ENCODE results near the gene MAP3K6. TPM values are rescaled to one million over a fixed set of nuclear protein-coding genes. Genes with fewer than 3 reads are reported as not detected.

MAP3K6 gene
- total and polyA plus RNA-seq, 2 donors (not counting 3 experiments of a cell fraction or from before 2014, with no cell fraction given): 9.9 to 12.4 TPM

DNA sequence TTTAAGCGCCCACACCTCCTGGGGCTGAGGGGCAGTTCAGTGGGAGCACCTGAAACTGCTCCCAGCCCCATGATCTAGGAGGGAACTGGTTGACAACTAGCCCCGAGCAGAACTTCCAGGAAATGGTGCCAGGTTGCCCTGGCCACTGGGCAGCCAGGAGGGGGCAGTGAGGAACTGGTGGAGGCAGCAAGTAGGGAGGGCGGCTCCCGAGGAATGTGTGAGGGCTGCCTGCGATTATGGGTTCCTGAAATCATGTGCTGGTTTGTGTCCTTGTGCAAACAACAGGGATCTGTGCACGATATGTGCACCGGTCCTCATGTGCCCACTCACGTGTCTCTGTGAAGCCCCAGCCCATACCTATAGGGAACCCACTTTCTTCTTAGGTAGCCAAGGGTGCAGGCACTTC lies 35.6 kb upstream of the MAP3K6 start:
- ChIA-PET POLR2A (interaction anchor here (0.8 kb wide), 1 partner anchor 86 kb away, joined by 3 read pairs; no protein-coding TSS in a partner anchor), CTCF (interaction anchor here (0.6 to 3.0 kb wide), 9 partner anchors 14 to 261 kb away, joined by 3 to 33 read pairs (median 3); partner anchors contain the start of gene AHDC1)
- H3K79me2 ChIP-seq (ENCODE audit: control insufficient read depth, insufficient read depth, low read length): no peaks in the 10 kb centered on the region
- no peaks in the 10 kb centered on the region for H3K9me1 ChIP-seq (replicated peaks; ENCODE audit: control insufficient read depth, extremely low read depth, insufficient read depth, low read length)
- dilution Hi-C loops (cut with MboI; ENCODE audit: extremely low pct_ligation_motif_present, low sequenced_read_pairs): loop anchor here (25.0 kb wide), 1 partner anchor 185 kb away; no protein-coding TSS in a partner anchor
- H3K9me3 ChIP-seq (replicated peaks; ENCODE audit: control insufficient read depth, insufficient read depth, low read length): no peaks in the 10 kb centered on the region
- H3K27me3 ChIP-seq (ENCODE audit: control insufficient read depth in 2 of 2, insufficient read depth in 2 of 2, low read length in 2 of 2): no peaks in the 10 kb centered on the region
- peak; percentile 74 for DNase-seq (ENCODE audit: low read depth, low spot score)
- no TSS peak for BruUV-seq (replicated peaks)
- TF ChIP-seq GATA2 (IDR thresholded peaks at IDR 0.05; ENCODE audit: insufficient read depth, insufficient read length, low read depth, low read length) (no peak), POLR2AphosphoS5 (IDR thresholded peaks at IDR 0.05; ENCODE audit: insufficient read depth, low read depth, low read length) (no peak), MYC (IDR thresholded peaks at IDR 0.05; ENCODE audit: low read depth, low read length) (no peak), FOS (IDR thresholded peaks at IDR 0.05; ENCODE audit: borderline replicate concordance, insufficient read depth, low read length) (no peak), EZH2 (IDR thresholded peaks at IDR 0.05; ENCODE audit: borderline replicate concordance, low read depth, low read length, severe bottlenecking) (no peak)
- TF ChIP-seq, protein P1, sequence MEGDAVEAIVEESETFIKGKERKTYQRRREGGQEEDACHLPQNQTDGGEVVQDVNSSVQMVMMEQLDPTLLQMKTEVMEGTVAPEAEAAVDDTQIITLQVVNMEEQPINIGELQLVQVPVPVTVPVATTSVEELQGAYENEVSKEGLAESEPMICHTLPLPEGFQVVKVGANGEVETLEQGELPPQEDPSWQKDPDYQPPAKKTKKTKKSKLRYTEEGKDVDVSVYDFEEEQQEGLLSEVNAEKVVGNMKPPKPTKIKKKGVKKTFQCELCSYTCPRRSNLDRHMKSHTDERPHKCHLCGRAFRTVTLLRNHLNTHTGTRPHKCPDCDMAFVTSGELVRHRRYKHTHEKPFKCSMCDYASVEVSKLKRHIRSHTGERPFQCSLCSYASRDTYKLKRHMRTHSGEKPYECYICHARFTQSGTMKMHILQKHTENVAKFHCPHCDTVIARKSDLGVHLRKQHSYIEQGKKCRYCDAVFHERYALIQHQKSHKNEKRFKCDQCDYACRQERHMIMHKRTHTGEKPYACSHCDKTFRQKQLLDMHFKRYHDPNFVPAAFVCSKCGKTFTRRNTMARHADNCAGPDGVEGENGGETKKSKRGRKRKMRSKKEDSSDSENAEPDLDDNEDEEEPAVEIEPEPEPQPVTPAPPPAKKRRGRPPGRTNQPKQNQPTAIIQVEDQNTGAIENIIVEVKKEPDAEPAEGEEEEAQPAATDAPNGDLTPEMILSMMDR (IDR thresholded peaks at IDR 0.05; ENCODE audit: extremely low read depth in 1 of 2, insufficient read depth in 1 of 2, low read depth in 1 of 2, low read length in 2 of 2): peak; percentile 57 to 81
- peaks cover 0 to 11% of the 10 kb centered on the region in 2 experiments for H3K36me3 ChIP-seq (ENCODE audit: control insufficient read depth in 2 of 2, extremely low read depth in 1 of 2, insufficient read depth in 2 of 2, low read length in 2 of 2)
- no peak overlapping the region for H3K4me2 ChIP-seq (ENCODE audit: insufficient read depth, low read length)
- peak; percentile 70 for FAIRE-seq
- no peak overlapping the region for H3K27ac ChIP-seq (ENCODE audit: insufficient read depth, low read depth, low read length)
- intact Hi-C loops (cut with micrococcal nuclease): loop anchor here (1.0 to 2.0 kb wide), 2 partner anchors 26 to 204 kb away; no protein-coding TSS in a partner anchor
- H2AFZ ChIP-seq (ENCODE audit: low read depth, low read length): no peak overlapping the region
- H3K9ac ChIP-seq (replicated peaks; ENCODE audit: extremely low read depth, insufficient read depth, low read length): no peak overlapping the region
- H4K20me1 ChIP-seq (replicated peaks; ENCODE audit: control insufficient read depth, extremely low read depth, insufficient read depth, low read length): no peaks in the 10 kb centered on the region
- peaks cover 4% of the 10 kb centered on the region for H3K4me1 ChIP-seq (ENCODE audit: control insufficient read depth, extremely low read depth, insufficient read depth, low read length)
- H3K4me3 ChIP-seq (replicated peaks in 1 of 3; ENCODE audit: insufficient read depth in 1 of 3, low read depth in 1 of 3, low read length in 3 of 3): no peak overlapping the region

Data from endothelial cell of umbilical vein (primary cell).